ENCODE results near the gene SCP2D1. TPM values are rescaled to one million over a fixed set of nuclear protein-coding genes. Genes with fewer than 3 reads are reported as not detected.

Gene SCP2D1
- polyA plus RNA-seq, 2 of the 4 experiments (the other 2 are of a cell fraction) = not detected

DNA sequence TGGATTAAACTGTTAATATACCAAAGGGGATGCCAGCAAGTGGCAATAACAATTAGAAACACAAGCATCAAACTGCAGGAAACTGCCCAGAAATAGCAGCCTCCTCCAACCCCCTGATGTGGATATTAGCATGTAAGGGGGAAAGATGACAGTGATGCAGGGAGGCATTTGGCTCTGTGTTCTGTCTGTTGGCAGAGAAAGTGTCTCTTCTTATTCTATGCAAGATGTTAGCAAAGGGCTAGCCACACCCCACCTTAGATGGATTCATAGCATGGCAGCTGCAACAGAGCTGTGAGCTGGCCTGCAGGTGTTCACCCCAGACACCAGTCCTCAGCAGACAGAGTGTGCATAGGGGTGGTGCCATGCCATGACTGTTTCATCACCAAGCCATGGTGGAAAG, 38.0 kb downstream of the SCP2D1 start:
- no peak overlapping the region for H3K4me2 ChIP-seq
- H3K4me3 ChIP-seq = no peak overlapping the region
- peaks cover 8% of the 10 kb centered on the region; the same call in 1 of the 3 replicates for H3K9me3 ChIP-seq
- POLR2A ChIA-PET = no interaction called here
- no peak overlapping the region for H3K27ac ChIP-seq
- no peak for DNase-seq (ENCODE audit: low read depth in 1 of 2, low spot score in 1 of 2)
- CTCF ChIA-PET = interaction anchor here (1.5 kb wide), 1 partner anchor 19 kb away, joined by 4 read pairs; no protein-coding TSS in a partner anchor
- FAIRE-seq = no peak
- no peaks in the 10 kb centered on the region for H3K4me1 ChIP-seq
- TF ChIP-seq EHF (CRISPR knock-in tag; IDR thresholded peaks at IDR 0.05) = no peak
- TF ChIP-seq, protein P1, sequence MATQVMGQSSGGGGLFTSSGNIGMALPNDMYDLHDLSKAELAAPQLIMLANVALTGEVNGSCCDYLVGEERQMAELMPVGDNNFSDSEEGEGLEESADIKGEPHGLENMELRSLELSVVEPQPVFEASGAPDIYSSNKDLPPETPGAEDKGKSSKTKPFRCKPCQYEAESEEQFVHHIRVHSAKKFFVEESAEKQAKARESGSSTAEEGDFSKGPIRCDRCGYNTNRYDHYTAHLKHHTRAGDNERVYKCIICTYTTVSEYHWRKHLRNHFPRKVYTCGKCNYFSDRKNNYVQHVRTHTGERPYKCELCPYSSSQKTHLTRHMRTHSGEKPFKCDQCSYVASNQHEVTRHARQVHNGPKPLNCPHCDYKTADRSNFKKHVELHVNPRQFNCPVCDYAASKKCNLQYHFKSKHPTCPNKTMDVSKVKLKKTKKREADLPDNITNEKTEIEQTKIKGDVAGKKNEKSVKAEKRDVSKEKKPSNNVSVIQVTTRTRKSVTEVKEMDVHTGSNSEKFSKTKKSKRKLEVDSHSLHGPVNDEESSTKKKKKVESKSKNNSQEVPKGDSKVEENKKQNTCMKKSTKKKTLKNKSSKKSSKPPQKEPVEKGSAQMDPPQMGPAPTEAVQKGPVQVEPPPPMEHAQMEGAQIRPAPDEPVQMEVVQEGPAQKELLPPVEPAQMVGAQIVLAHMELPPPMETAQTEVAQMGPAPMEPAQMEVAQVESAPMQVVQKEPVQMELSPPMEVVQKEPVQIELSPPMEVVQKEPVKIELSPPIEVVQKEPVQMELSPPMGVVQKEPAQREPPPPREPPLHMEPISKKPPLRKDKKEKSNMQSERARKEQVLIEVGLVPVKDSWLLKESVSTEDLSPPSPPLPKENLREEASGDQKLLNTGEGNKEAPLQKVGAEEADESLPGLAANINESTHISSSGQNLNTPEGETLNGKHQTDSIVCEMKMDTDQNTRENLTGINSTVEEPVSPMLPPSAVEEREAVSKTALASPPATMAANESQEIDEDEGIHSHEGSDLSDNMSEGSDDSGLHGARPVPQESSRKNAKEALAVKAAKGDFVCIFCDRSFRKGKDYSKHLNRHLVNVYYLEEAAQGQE (IDR thresholded peaks at IDR 0.05) = no peak
- ATAC-seq = no peak

DNA sequence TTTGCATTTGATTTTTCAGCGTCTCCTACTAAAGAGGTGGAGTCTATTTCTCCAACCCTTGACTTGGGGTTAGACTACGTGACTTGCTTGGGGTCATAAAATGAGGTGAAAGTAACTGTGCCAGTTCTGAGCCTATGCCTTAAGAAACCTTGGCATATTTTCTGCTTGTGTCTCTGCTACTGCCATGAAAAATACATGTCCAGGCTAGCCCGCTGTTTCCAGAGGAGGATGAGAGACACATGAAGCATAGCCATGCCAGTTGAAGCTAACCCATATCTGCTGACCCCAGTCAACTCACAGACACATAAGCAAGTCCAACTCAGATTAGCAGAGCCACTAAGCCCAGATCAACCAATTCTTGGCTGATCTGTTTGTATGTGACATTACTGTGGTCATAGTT, 38.7 kb downstream of the SCP2D1 start:
- CTCF ChIA-PET = interaction anchor here (1.5 kb wide), 1 partner anchor 18 kb away, joined by 4 read pairs; no protein-coding TSS in a partner anchor
- POLR2A ChIA-PET = no interaction called here
- TF ChIP-seq RNF2 (IDR thresholded peaks at IDR 0.05; ENCODE audit: borderline replicate concordance, low read depth) = no peak
- TF ChIP-seq EHF (CRISPR knock-in tag; IDR thresholded peaks at IDR 0.05) = no peak
- TF ChIP-seq JUNB (IDR thresholded peaks at IDR 0.05) = no peak
- no peak for TF ChIP-seq FOSB (CRISPR knock-in tag; IDR thresholded peaks at IDR 0.05)
- TF ChIP-seq JUN (IDR thresholded peaks at IDR 0.05) = no peak
- no peak for FAIRE-seq
- H3K4me2 ChIP-seq = no peak overlapping the region
- ATAC-seq = no peak
- no peak overlapping the region for H3K27ac ChIP-seq
- 53% methylated on average over 3 of the region's 3 CpGs for WGBS (ENCODE audit: missing lambda C conversion rate)
- no peak for DNase-seq (ENCODE audit: low read depth in 1 of 2, low spot score in 1 of 2)
- H3K9me3 ChIP-seq = peaks cover 8% of the 10 kb centered on the region; the same call in 1 of the 3 replicates
- H3K4me3 ChIP-seq = no peak overlapping the region
- H3K4me1 ChIP-seq = no peaks in the 10 kb centered on the region

DNA sequence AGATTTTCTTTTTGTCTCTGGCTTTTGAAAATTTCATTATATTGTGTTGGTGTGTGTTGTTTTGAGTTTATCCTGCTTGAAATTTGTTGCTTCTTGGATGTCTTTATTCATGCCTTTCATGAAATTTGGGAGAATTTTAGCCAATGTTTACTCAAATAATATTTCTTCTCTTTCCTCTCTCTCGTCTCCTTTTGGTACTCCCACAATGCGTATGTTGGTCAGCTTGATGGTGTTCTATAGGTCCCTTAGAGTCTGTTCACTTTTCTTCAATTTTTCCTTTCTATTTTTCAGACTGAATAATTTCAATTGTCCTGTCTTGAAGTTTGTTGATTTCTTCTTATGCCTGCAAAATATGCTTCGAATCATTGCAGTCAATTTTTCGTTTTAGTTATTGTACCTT, 39.6 kb downstream of the SCP2D1 start:
- Histone ChIP-seq H3K4me3 (no peak overlapping the region), H3K4me2 (no peak overlapping the region), H3K9me3 (peaks cover 8% of the 10 kb centered on the region; the same call in 1 of the 3 replicates), H3K4me1 (peaks cover 3% of the 10 kb centered on the region; the same call in 1 of the 3 replicates), H3K27ac (no peak overlapping the region)
- POLR2A ChIA-PET = no interaction called here
- TF ChIP-seq HOXB5 (CRISPR knock-in tag; IDR thresholded peaks at IDR 0.05) = no peak
- TF ChIP-seq, protein P2, sequence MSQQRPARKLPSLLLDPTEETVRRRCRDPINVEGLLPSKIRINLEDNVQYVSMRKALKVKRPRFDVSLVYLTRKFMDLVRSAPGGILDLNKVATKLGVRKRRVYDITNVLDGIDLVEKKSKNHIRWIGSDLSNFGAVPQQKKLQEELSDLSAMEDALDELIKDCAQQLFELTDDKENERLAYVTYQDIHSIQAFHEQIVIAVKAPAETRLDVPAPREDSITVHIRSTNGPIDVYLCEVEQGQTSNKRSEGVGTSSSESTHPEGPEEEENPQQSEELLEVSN (IDR thresholded peaks at IDR 0.05; ENCODE audit: borderline replicate concordance, low read depth) = no peak
- TF ChIP-seq, protein P3, sequence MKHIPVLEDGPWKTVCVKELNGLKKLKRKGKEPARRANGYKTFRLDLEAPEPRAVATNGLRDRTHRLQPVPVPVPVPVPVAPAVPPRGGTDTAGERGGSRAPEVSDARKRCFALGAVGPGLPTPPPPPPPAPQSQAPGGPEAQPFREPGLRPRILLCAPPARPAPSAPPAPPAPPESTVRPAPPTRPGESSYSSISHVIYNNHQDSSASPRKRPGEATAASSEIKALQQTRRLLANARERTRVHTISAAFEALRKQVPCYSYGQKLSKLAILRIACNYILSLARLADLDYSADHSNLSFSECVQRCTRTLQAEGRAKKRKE (CRISPR knock-in tag; IDR thresholded peaks at IDR 0.05; ENCODE audit: low read depth) = no peak
- no peak for TF ChIP-seq EHMT2 (IDR thresholded peaks at IDR 0.05; ENCODE audit: low read depth)
- TF ChIP-seq, protein P4, sequence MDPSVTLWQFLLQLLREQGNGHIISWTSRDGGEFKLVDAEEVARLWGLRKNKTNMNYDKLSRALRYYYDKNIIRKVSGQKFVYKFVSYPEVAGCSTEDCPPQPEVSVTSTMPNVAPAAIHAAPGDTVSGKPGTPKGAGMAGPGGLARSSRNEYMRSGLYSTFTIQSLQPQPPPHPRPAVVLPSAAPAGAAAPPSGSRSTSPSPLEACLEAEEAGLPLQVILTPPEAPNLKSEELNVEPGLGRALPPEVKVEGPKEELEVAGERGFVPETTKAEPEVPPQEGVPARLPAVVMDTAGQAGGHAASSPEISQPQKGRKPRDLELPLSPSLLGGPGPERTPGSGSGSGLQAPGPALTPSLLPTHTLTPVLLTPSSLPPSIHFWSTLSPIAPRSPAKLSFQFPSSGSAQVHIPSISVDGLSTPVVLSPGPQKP (IDR thresholded peaks at IDR 0.05; ENCODE audit: low read depth, low read length) = no peak
- TF ChIP-seq NFE2L2 (conservative IDR thresholded peaks at IDR 0.05; ENCODE audit: low read length) = no peak
- no peak for TF ChIP-seq CHD2 (IDR thresholded peaks at IDR 0.05; ENCODE audit: low read length, partially characterized antibody)
- no peak for TF ChIP-seq BHLHE40 (IDR thresholded peaks at IDR 0.05; ENCODE audit: low read depth, low read length)
- TF ChIP-seq NR3C1 (IDR thresholded peaks at IDR 0.05) = no peak
- TF ChIP-seq, protein P5, sequence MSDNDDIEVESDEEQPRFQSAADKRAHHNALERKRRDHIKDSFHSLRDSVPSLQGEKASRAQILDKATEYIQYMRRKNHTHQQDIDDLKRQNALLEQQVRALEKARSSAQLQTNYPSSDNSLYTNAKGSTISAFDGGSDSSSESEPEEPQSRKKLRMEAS (IDR thresholded peaks at IDR 0.05) = no peak
- TF ChIP-seq ZFP36 (IDR thresholded peaks at IDR 0.05; ENCODE audit: borderline replicate concordance, partially characterized antibody) = no peak
- no peak for TF ChIP-seq RAD21 (conservative IDR thresholded peaks at IDR 0.05 in 1 of 2, IDR thresholded peaks at IDR 0.05 in 1 of 2)
- no peak for DNase-seq (ENCODE audit: low read depth in 1 of 2, low spot score in 1 of 2)
- CTCF ChIA-PET = interaction anchor here (1.2 to 1.5 kb wide), 2 partner anchors 8 to 17 kb away, joined by 4 read pairs; no protein-coding TSS in a partner anchor
- FAIRE-seq = no peak
- 30% methylated on average over 4 of the region's 4 CpGs for WGBS (ENCODE audit: missing lambda C conversion rate)
- no peak for ATAC-seq

All from A549 (cell line).